ENCODE measurements around the gene ULBP2.
"Not testable (repeated sequence)": the region's sequence is repeated elsewhere in the genome, so short reads cannot be mapped to it uniquely, and the experiment has no call there.

The ULBP2 gene

GRCh38 chr6:149945276-149945675, 3.5 kb downstream of the ULBP2 start:
- intact Hi-C loops (cut with DNase I); DNase-seq: not testable (repeated sequence)

GRCh38 chr6:149946631-149947030, 4.8 kb downstream of the ULBP2 start:
- intact Hi-C loops (cut with DNase I); DNase-seq: not testable (repeated sequence)

- intact Hi-C loops (cut with DNase I); DNase-seq: not testable (repeated sequence)
Observed at GRCh38 chr6:149947533-149947932, 5.7 kb downstream of the ULBP2 start.

GRCh38 chr6:149948011-149948410, 6.2 kb downstream of the ULBP2 start:
- intact Hi-C loops (cut with DNase I) = no loop called here
- DNase-seq = no peak

GRCh38 chr6:149948616-149949015, 6.8 kb downstream of the ULBP2 start:
- intact Hi-C loops (cut with DNase I) = no loop called here
- DNase-seq = no peak

GRCh38 chr6:149950423-149950822, 8.6 kb downstream of the ULBP2 start:
- intact Hi-C loops (cut with DNase I) = no loop called here
- no peak for DNase-seq

GRCh38 chr6:149951096-149951495, 9.3 kb downstream of the ULBP2 start:
- DNase-seq = no peak
- intact Hi-C loops (cut with DNase I) = no loop called here

GRCh38 chr6:149951626-149952025, 9.8 kb downstream of the ULBP2 start:
- intact Hi-C loops (cut with DNase I) = no loop called here
- DNase-seq = peak in 1 of 10 donors; percentile 62

GRCh38 chr6:149953390-149953789, 11.6 kb downstream of the ULBP2 start:
- DNase-seq; intact Hi-C loops (cut with DNase I): not testable (repeated sequence)

- intact Hi-C loops (cut with DNase I); DNase-seq: not testable (repeated sequence)
Observed at GRCh38 chr6:149953934-149954327, 12.1 kb downstream of the ULBP2 start.

GRCh38 chr6:149954328-149954983, 12.6 kb downstream of the ULBP2 start:
- DNase-seq; intact Hi-C loops (cut with DNase I): not testable (repeated sequence)

GRCh38 chr6:149954984-149955653, 13.3 kb downstream of the ULBP2 start:
- intact Hi-C loops (cut with DNase I); DNase-seq: not testable (repeated sequence)

- DNase-seq; intact Hi-C loops (cut with DNase I): not testable (repeated sequence)
Observed at GRCh38 chr6:149955654-149956317, 14.0 kb downstream of the ULBP2 start.

- DNase-seq; intact Hi-C loops (cut with DNase I): not testable (repeated sequence)
Observed at GRCh38 chr6:149958124-149958523, 16.3 kb downstream of the ULBP2 start.

GRCh38 chr6:149959806-149960205, 18.0 kb downstream of the ULBP2 start:
- DNase-seq; intact Hi-C loops (cut with DNase I): not testable (repeated sequence)

GRCh38 chr6:149960488-149960887, 18.7 kb downstream of the ULBP2 start:
- DNase-seq = no peak
- intact Hi-C loops (cut with DNase I) = no loop called here

GRCh38 chr6:149961728-149962425, 20.1 kb downstream of the ULBP2 start:
- intact Hi-C loops (cut with DNase I) = no loop called here
- DNase-seq = no peak

GRCh38 chr6:149962461-149963211, 20.8 kb downstream of the ULBP2 start:
- intact Hi-C loops (cut with DNase I) = no loop called here
- DNase-seq = no peak

- DNase-seq = no peak
- intact Hi-C loops (cut with DNase I) = no loop called here
Observed at GRCh38 chr6:149963212-149963461, 21.3 kb downstream of the ULBP2 start.

Measured in posterior cingulate gyrus (tissue), 11 donors.